Measurements from ENCODE around the gene TPSB2.

The TPSB2 gene

GRCh38 chr16:1218061-1218929 lies 11.7 kb downstream of the TPSB2 start:
- DNase-seq = no peak

- no peak for DNase-seq
Observed at GRCh38 chr16:1217526-1217925, 12.5 kb downstream of the TPSB2 start.

- DNase-seq = no peak
Observed at GRCh38 chr16:1216681-1217400, 13.1 kb downstream of the TPSB2 start.

GRCh38 chr16:1216296-1216619 lies 13.7 kb downstream of the TPSB2 start:
- DNase-seq = no peak

- DNase-seq = no peak
Observed at GRCh38 chr16:1215574-1216295, 14.2 kb downstream of the TPSB2 start.

- DNase-seq = no peak
Observed at GRCh38 chr16:1214719-1215118, 15.3 kb downstream of the TPSB2 start.

GRCh38 chr16:1213796-1214372 lies 16.1 kb downstream of the TPSB2 start:
- DNase-seq = no peak

- no peak for DNase-seq
Observed at GRCh38 chr16:1213231-1213630, 16.8 kb downstream of the TPSB2 start.

GRCh38 chr16:1212616-1213194 lies 17.3 kb downstream of the TPSB2 start:
- no peak for DNase-seq

- no peak for DNase-seq
Observed at GRCh38 chr16:1211451-1212268, 18.3 kb downstream of the TPSB2 start.

- DNase-seq = no peak
Observed at GRCh38 chr16:1210461-1210860, 19.5 kb downstream of the TPSB2 start.

- no peak for DNase-seq
Observed at GRCh38 chr16:1209081-1209480, 20.9 kb downstream of the TPSB2 start.

GRCh38 chr16:1208239-1208830 lies 21.6 kb downstream of the TPSB2 start:
- no peak for DNase-seq

GRCh38 chr16:1206786-1207185 lies 23.2 kb downstream of the TPSB2 start:
- no peak for DNase-seq

- DNase-seq = no peak
Observed at GRCh38 chr16:1206326-1206725, 23.7 kb downstream of the TPSB2 start.

- no peak for DNase-seq
Observed at GRCh38 chr16:1204933-1205332, 25.1 kb downstream of the TPSB2 start.

- no peak for DNase-seq
Observed at GRCh38 chr16:1202274-1202673, 27.7 kb downstream of the TPSB2 start.

- no peak for DNase-seq
Observed at GRCh38 chr16:1201444-1201843, 28.5 kb downstream of the TPSB2 start.

- no peak for DNase-seq
Observed at GRCh38 chr16:1200014-1200627, 29.9 kb downstream of the TPSB2 start.

GRCh38 chr16:1199347-1200013 lies 30.5 kb downstream of the TPSB2 start:
- DNase-seq = no peak

Measured in NCI-H2171 treated with DMSO at 0.1 percent for 48 hours (cell line).